Inferior parietal cortex (tissue), 1 donor: Measurements from ENCODE around the gene ISM2.
A peak's percentile ranks its signal among the peaks of the same experiment; 100 is the strongest.

Experiments used
- DNase-seq: peaks from one replicate; pipeline ENCODE4 v3.0.0-alpha.2; 2016; ENCODE audit errors: extremely low spot score

ISM2 gene

DNA sequence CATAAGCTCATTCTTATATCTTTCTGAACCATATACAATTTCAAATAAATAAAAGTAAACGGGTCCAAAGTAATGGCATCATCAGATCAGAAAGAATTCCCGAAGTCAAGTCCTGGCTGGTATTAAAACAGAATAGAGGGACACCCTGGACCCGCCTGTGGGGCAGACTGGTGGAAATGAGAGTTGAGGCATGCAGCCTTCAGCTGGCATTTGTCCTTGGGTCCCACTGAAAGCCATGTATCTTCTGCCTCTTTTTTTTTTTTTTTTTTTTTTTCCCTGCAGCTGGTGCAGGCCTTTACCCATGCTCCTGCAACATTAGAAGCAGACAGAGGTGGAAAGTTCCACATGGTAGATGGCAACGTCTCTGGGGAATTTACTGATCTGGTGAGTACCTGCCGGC, 30.8 kb downstream of the ISM2 start:
- DNase-seq, result no peak

DNA sequence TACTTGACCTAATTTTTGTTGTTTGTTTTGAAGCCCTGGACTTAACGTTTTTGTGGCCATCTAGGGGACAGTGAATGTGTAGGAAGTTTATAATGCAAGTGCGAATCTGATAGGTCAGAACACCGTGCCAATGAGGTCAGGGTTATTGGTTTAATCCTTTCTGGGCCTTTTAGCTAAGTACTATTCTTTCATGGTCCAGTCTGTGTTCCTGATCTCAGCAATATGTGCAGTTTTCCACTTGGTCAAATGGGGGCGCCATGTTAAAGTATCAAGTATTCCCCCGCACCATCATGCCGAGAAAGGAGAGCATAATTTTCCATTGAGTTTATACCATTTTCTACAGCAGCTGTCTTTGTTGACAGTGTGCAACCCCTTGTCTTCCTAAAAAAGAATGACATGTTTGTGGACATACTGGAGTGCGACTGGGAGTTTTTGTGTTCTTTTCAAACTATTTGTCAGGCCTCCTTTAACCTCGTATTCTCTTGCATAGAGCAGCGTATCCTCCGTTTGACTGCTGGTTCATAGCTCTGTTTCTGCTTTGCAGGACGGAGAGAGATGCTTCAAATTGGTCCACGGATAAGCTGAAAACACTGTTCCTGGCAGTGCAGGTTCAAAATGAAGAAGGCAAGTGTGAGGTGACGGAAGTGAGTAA, 39.4 kb downstream of the ISM2 start:
- peak; percentile 84 for DNase-seq

DNA sequence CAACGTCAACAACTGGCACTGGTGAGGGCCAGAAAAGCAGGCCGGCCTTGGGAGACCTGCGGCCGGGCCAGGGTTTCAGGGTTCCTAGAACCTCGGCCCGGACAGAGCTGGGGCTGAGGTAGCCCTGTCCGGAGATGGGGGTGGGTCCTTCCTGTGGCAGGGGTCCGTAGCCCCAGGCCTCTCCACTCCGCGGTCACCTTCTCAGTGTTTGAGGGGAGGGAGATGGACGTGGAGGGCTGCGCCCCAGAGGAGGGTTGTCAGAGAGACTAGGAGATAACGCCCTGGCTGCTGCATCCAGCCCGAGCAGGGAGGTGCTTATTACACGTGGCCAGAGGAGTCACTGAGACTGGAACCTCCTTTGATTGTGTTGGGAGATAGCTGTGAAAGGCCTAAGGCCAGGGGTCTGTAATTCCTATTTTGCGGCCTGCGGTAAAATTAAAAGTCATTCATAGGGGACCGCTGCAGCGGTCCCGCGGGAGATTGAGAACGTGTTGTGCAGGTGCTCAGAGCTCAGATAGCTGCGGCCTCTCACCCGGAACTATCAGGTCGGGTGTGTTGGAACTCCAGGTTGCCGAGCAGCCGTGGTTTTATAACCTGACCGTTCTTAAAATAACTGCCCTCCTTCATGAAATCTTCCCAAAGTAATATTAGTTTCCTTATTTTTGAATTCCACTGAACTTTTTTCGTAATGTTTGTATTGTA, 40.2 kb downstream of the ISM2 start:
- peak; percentile 18 for DNase-seq

DNA sequence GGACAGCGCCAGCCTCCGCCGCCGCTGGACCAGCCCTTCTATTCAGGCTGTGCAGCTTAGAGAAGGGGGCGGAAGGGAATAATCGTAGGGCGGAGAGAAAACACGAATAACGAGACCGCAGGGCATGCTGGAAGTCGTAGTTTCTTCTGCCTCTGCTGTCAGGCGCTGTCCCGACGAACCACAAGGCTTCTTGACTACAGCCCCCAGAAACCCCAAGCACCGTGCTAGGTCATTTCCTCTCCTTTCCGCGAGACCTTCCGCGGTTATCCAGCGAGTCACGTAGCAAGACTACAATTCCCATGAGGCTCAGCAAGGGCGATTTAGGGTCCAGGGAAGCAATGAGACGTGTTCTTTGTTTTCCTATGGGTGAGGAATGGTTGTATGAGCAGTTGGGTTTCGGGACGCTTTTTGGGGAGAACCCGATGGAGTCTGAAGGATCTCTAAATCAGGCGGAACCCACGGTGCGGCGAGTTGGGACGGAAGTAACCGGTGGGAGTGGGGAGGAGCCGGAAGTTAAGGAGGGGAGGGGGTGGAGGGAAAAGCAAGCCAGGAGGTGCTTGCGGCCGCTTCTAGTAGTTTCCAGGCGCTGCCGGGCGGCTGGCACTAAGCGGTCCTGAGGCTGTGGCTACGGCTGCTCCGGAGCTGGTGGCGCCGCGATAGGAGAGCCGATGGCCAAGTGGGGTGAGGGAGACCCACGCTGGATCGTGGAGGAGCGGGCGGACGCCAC, 40.9 kb downstream of the ISM2 start, which contains the start of the genes AHSA1 and VIPAS39:
TSS of gene AHSA1 (plus strand) at position 572 of the 727 bp plus-strand sequence. CDS start at position 669, 97 bp downstream.
TSS of gene VIPAS39 (minus strand) at position 80 of the 727 bp plus-strand sequence. CDS start 3,499 bp downstream, outside the sequence.
- DNase-seq, result peak; percentile 98

DNA sequence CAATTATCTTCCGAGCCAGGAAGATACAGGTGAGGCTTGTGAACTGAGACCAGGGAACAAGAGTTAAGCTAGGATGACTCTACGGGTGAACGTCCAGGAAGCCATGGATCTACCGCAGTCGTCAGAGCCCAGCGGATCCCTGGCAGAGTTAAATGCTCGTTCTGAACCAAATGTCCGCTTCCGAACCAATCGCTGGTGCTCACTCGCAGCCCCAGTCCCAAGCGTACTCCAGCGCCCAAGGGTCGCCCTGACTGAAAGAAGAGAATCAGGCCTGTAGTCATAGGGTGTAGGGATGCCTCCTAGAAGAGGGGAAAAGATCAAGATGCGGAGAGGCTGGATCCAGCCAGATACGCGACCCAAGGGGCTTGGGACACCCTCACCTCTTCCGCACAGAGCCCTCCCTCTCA, 41.5 kb downstream of the ISM2 start:
- no peak for DNase-seq

DNA sequence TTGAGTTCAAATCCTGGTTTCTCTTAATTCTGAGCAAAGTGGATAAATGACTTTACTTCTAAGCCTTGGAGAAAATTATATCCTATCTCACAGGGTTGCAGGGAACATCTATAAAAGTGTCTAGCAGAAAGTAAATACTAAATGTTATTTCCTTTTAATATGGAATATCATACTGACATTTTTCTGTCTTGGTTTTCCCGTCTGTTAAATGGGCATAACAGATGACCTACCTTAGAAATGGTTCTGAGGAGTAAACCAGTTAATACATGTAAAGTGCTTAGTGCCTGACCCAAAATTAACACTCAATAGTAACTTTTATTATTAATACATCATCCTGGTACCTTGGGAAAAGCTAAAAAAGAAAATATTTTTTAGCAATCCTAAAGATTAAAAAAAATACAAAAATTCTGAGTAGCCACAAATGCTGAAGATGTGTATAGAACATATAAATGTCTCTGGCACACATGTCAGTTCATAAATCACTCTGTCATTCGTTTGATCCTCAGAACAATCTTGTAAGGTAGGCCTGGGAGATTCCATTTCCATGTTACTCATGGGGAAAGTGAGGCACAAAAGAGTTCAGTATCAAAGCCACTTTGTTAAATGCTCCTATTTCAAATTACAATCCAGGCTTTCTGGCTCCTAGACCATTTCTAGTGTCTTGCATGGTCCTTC, 42.5 kb downstream of the ISM2 start:
- DNase-seq, result no peak

DNA sequence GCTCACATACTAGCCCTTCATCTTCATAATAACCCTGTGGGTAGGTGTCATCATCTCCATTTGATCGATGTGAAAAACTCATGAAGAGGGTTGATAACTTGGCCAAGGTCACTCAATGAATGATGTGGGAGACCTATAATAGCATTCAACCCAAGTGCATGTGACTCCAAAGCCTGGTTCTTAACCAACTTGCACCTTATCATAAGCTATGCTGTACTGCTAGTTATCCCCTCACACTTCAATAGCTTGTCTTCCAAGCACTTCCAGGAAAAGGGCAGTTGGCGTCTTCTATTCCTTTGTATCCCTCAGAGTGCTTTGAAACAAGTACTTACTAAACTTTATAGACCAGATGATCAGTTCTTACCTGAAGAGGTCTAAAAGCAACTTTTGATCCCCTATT, 56.4 kb downstream of the ISM2 start:
- DNase-seq, result no peak

DNA sequence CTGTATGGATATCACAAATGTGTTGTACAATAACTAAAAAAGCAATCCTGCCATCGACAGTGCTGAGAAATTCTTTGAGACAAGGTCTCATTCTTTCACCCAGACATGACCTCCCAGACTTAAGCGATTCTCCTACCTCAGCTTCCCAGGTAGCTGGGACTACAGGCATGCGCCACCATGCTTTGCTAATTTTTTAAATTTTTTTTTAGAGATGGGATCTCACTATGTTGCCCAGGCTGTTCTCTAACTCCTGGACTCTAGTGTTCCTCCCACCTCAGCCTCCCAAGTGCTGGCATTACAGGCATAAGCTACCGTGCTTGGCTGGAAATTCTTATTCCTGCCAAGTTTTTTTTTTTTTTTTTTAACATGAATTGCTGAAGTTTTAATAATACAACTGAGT, 58.8 kb downstream of the ISM2 start:
- DNase-seq, result no peak

DNA sequence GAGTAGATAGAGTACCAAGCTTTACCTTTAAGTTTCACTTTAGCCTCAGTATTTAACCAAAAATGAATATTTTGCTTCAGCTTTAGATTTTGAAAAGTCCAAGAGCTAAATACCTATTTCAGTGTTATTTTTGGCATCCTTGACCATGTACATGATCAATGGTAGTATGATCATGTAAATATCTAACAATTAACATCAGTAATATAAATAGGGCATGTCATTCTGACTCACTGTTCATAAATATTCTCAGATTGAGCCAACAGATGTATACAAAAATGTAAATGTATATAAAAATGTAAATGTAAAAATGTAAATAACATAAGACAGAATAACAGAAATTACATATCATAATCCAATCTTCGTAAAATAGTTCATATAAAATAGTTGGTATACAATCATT, 60.0 kb downstream of the ISM2 start:
- no peak for DNase-seq

DNA sequence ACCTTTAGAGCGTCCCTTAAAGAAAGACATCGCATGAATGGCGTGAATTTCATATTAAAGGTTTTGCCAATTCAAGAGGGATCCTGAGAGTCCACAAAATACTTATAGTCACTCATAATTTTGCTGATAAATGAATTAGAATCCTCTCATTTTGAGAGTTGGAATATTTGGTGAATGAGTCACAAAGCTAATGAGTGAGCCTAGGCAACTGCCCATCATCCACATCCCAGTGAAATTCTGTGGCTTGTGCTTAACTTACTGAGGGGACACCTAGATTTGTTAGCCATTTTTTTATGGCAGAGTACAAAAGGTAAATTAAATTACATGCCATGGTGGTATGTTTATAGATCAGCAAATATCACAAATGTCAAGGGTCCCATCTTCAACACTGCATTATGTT, 62.6 kb downstream of the ISM2 start:
- no peak for DNase-seq

DNA sequence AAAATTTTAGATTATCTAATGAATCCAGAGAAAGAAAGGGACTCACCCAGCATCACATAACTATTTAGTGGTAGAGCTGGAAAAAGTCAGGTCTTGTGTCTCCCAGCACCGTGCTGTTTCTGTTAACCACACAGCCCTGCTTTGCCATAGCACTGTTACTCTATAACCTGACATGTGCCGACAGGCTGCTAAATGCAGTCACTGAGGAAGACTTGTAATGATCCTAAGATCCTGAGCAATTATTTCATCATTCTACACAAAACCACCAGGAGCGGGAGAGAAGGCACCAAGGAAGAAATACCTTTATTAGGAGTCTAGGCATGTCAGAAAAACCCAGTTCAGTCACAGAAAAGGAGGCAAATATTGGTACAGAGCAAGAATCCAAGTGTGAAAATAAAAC, 72.2 kb downstream of the ISM2 start:
- DNase-seq, result no peak

DNA sequence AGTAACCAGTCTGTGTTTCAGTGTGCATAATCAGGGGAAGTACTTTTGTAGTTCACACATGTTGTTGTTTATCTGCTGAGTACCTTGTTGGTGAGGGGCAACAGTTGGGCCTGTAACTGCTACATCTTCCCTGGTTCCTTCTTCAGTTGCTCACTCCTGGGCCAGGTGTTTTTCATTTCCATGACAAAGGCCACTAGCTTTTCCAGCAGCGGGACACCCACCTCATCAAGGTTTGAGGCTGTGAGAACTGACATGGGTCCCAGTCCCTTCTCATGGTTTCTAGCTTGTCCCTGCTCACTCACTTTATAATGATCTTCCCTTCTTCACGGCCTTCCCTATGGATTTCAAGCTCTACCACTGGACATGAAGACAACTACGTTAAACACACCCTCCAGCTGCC, 73.8 kb downstream of the ISM2 start:
- DNase-seq, result no peak
